ENCODE results near the gene GPATCH4. TPM values are rescaled to one million over a fixed set of nuclear protein-coding genes. Genes with fewer than 3 reads are reported as not detected.

The GPATCH4 gene
- total and polyA plus RNA-seq, 10 of the 15 experiments (the other 5 are each of a cell fraction or from before 2014, with no cell fraction given), result 35.5 to 111 (median 73.9) TPM

DNA sequence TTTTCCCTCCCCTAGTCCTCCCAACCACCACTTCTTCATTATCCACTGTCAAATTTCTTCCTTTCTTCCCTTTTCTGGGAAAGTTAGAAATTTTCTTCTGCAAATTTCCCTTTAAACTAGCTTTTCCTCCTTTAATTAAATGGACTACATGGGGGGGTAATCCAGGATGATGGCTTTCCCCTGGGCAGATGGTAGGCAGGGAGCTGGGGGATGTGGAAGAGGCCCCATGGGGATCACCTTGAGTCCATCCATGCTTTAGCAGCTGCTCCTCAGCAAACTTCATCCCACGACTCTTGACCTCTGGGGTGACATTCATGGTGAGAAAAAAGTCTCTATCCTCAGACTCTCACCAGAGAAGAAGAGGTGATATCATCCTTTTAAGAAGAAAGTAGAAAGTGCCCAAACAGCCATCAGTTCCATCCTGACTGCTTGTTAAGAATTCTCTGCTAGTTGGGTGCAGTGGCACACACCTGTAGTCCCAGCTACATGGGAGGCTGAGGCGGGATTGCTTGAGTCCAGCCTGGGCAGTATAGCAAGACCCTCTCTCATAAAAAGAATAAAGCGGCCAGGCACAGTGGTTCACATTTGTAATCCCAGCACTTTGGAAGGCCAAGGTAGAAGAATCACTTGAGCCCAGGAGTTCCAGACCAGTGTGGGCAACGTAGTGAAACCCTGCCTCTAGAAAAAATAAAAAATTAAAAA lies 2.4 kb downstream of the GPATCH4 start:
- POLR2A ChIA-PET, result interaction anchor here (0.6 to 4.3 kb wide), 5 partner anchors 7 to 141 kb away, joined by 3 to 39 read pairs (median 3); partner anchors contain the start of genes ISG20L2, METTL25B and NAXE
- ATAC-seq (no peak), DNase-seq (ENCODE audit: low read depth, low spot score) (no peak), FAIRE-seq (no peak)
- SMC1A ChIA-PET (ENCODE audit: uncharacterized antibody, unreplicated experiment), result interaction anchor here (0.5 to 7.7 kb wide), 5 partner anchors 7 to 874 kb away, joined by 3 to 47 read pairs (median 4); partner anchors contain the start of gene NAXE
- no peak overlapping the region for H3K27ac ChIP-seq (ENCODE audit: control insufficient read depth, insufficient read depth)
- H3K9ac ChIP-seq (ENCODE audit: control insufficient read depth, insufficient read depth, low read length), result peak overlapping the region; percentile 29; the same call in 1 of the 2 replicates
- RAD21 ChIA-PET (ENCODE audit: unreplicated experiment), result interaction anchor here (1.0 to 1.3 kb wide), 2 partner anchors 91 to 113 kb away, joined by 3 to 4 read pairs; no protein-coding TSS in a partner anchor
- BruUV-seq (replicated peaks), result no TSS peak
- CTCF ChIA-PET, result interaction anchor here (0.7 to 5.0 kb wide), 12 partner anchors 7 to 153 kb away, joined by 3 to 49 read pairs (median 4); partner anchors contain the start of gene NAXE
- peaks cover 9% of the 10 kb centered on the region for H3K4me1 ChIP-seq (ENCODE audit: control insufficient read depth, insufficient read depth, low read length)
- intact Hi-C loops (cut with micrococcal nuclease; ENCODE audit: unreplicated experiment) (no loop called here), in situ Hi-C loops (cut with MboI) (no loop called here)
- H3K27me3 ChIP-seq (replicated peaks in 1 of 2; ENCODE audit: control insufficient read depth in 2 of 2, insufficient read depth in 2 of 2, low read length in 1 of 2), result no peaks in the 10 kb centered on the region
- H4K20me1 ChIP-seq (ENCODE audit: control insufficient read depth, insufficient read depth), result no peaks in the 10 kb centered on the region
- H3K4me2 ChIP-seq (ENCODE audit: control insufficient read depth, insufficient read depth), result peak overlapping the region; percentile 97; the same call in 1 of the 2 replicates
- WGBS (ENCODE audit: insufficient coverage, insufficient replicate concordance, low lambda C conversion rate, missing lambda C conversion rate), result 82% methylated on average over 4 of the region's 4 CpGs
- no peaks in the 10 kb centered on the region for H3K9me3 ChIP-seq (replicated peaks; ENCODE audit: control insufficient read depth, insufficient read depth, low read length)
- H3K79me2 ChIP-seq (ENCODE audit: control insufficient read depth, insufficient read depth, low read length), result peaks cover 32% of the 10 kb centered on the region
- no peak overlapping the region for H3K4me3 ChIP-seq
- no peak overlapping the region for H2AFZ ChIP-seq (ENCODE audit: control insufficient read depth, low read depth, low read length)
- TF ChIP-seq, protein P1, sequence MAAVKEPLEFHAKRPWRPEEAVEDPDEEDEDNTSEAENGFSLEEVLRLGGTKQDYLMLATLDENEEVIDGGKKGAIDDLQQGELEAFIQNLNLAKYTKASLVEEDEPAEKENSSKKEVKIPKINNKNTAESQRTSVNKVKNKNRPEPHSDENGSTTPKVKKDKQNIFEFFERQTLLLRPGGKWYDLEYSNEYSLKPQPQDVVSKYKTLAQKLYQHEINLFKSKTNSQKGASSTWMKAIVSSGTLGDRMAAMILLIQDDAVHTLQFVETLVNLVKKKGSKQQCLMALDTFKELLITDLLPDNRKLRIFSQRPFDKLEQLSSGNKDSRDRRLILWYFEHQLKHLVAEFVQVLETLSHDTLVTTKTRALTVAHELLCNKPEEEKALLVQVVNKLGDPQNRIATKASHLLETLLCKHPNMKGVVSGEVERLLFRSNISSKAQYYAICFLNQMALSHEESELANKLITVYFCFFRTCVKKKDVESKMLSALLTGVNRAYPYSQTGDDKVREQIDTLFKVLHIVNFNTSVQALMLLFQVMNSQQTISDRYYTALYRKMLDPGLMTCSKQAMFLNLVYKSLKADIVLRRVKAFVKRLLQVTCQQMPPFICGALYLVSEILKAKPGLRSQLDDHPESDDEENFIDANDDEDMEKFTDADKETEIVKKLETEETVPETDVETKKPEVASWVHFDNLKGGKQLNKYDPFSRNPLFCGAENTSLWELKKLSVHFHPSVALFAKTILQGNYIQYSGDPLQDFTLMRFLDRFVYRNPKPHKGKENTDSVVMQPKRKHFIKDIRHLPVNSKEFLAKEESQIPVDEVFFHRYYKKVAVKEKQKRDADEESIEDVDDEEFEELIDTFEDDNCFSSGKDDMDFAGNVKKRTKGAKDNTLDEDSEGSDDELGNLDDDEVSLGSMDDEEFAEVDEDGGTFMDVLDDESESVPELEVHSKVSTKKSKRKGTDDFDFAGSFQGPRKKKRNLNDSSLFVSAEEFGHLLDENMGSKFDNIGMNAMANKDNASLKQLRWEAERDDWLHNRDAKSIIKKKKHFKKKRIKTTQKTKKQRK (IDR thresholded peaks at IDR 0.05; ENCODE audit: low read depth, low read length), result no peak
- 0 out of 2 replicates have a peak, but pooled peaks have one; percentile 0 for TF ChIP-seq POLR2A (IDR thresholded peaks at IDR 0.05; ENCODE audit: low read depth, low read length)
- peaks cover 23 to 27% of the 10 kb centered on the region in 2 experiments; a peak in 3 of 4 replicates for H3K36me3 ChIP-seq (ENCODE audit: control insufficient read depth in 2 of 2, insufficient read depth in 2 of 2, low read length in 1 of 2)
